ENCODE data around the gene CST8.

GRCh38 chr20:23544133-23544532 is 53.2 kb downstream of the CST8 start:
- TF ChIP-seq POLR2A (IDR thresholded peaks at IDR 0.05): no peak
- no peak for TF ChIP-seq CTCF (IDR thresholded peaks at IDR 0.05)
- TF ChIP-seq POLR2AphosphoS5 (IDR thresholded peaks at IDR 0.05): no peak
- no peak for TF ChIP-seq EP300 (IDR thresholded peaks at IDR 0.05)
